ENCODE measurements around the gene RBMS1.

RBMS1 gene

DNA sequence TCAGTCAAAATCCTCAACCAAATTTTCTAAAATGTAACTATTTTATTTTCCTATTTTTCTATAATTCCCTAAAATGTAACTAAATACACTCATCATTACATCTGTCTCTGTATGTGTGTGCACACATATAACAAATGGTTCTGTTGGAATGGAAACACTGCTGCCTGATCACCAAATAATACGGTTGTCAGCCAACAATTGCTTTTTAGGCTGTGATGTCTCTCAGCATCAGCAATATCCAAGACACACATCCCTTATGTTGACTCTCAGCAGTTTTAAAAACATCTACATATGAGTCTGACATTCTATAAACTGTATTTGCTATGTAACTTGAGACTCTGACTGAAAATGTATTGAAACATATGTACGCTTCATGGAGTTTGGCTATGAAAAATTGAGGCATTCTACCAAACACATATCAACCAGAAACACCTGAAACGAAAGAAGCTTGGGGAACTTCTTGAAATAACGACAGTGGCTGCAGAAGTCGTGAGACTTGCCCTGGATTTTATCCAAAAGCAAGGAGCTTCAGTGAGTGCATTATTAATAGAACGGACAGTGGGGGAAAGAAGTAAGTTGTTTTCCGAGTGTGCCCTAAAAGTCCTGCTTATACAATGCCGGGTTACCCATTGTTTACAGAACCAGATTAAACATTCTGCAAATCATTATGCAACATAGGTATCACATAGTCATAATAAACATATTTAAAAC, 183.3 kb downstream of the RBMS1 start:
- Histone ChIP-seq H3K4me3 (replicated peaks; ENCODE audit: insufficient read depth, low read length) (no peak overlapping the region), H3K27ac (replicated peaks) (no peak overlapping the region), H3K27me3 (ENCODE audit: insufficient read depth, poor library complexity, severe bottlenecking) (no peaks in the 10 kb centered on the region)
- TF ChIP-seq SPI1 (IDR thresholded peaks at IDR 0.05; ENCODE audit: borderline replicate concordance, low read depth) = no peak
- TF ChIP-seq GABPA (IDR thresholded peaks at IDR 0.05; ENCODE audit: low read depth) = no peak
- DNase-seq (ENCODE audit: low read depth in 1 of 2, low spot score in 1 of 2) = no peak

DNA sequence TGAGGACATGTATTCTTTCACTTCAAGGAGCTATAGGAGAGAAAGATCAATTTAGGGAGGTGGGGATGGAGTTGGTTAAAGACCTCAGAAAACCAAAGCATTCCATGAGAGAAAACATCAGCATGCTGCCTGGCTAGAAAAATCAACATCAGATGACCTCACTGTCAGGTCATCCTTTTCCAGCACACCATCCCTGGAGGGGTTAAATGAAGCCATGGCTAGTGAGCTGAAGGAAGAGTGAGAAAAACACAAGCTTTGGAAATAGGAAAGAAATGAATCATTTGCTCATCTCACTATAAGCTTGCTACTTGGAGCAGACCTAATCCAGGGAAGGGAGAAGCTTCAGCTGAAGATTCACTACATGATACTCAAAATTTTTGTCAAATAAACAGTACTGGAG, 184.0 kb downstream of the RBMS1 start:
- DNase-seq (ENCODE audit: low read depth in 1 of 2, low spot score in 1 of 2) = no peak
- TF ChIP-seq, protein P1, sequence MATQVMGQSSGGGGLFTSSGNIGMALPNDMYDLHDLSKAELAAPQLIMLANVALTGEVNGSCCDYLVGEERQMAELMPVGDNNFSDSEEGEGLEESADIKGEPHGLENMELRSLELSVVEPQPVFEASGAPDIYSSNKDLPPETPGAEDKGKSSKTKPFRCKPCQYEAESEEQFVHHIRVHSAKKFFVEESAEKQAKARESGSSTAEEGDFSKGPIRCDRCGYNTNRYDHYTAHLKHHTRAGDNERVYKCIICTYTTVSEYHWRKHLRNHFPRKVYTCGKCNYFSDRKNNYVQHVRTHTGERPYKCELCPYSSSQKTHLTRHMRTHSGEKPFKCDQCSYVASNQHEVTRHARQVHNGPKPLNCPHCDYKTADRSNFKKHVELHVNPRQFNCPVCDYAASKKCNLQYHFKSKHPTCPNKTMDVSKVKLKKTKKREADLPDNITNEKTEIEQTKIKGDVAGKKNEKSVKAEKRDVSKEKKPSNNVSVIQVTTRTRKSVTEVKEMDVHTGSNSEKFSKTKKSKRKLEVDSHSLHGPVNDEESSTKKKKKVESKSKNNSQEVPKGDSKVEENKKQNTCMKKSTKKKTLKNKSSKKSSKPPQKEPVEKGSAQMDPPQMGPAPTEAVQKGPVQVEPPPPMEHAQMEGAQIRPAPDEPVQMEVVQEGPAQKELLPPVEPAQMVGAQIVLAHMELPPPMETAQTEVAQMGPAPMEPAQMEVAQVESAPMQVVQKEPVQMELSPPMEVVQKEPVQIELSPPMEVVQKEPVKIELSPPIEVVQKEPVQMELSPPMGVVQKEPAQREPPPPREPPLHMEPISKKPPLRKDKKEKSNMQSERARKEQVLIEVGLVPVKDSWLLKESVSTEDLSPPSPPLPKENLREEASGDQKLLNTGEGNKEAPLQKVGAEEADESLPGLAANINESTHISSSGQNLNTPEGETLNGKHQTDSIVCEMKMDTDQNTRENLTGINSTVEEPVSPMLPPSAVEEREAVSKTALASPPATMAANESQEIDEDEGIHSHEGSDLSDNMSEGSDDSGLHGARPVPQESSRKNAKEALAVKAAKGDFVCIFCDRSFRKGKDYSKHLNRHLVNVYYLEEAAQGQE (IDR thresholded peaks at IDR 0.05; ENCODE audit: insufficient replicate concordance, low read depth) = no peak
- no peak for TF ChIP-seq GABPA (IDR thresholded peaks at IDR 0.05; ENCODE audit: low read depth)
- TF ChIP-seq SPI1 (IDR thresholded peaks at IDR 0.05; ENCODE audit: borderline replicate concordance, low read depth) = no peak
- no peak for TF ChIP-seq POLR2AphosphoS5 (IDR thresholded peaks at IDR 0.05; ENCODE audit: low read depth)
- TF ChIP-seq, protein P2, sequence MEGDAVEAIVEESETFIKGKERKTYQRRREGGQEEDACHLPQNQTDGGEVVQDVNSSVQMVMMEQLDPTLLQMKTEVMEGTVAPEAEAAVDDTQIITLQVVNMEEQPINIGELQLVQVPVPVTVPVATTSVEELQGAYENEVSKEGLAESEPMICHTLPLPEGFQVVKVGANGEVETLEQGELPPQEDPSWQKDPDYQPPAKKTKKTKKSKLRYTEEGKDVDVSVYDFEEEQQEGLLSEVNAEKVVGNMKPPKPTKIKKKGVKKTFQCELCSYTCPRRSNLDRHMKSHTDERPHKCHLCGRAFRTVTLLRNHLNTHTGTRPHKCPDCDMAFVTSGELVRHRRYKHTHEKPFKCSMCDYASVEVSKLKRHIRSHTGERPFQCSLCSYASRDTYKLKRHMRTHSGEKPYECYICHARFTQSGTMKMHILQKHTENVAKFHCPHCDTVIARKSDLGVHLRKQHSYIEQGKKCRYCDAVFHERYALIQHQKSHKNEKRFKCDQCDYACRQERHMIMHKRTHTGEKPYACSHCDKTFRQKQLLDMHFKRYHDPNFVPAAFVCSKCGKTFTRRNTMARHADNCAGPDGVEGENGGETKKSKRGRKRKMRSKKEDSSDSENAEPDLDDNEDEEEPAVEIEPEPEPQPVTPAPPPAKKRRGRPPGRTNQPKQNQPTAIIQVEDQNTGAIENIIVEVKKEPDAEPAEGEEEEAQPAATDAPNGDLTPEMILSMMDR (IDR thresholded peaks at IDR 0.05; ENCODE audit: insufficient read depth, low read length) = no peak
- no peak overlapping the region for H3K4me3 ChIP-seq (replicated peaks; ENCODE audit: insufficient read depth, low read length)
- no peak overlapping the region for H3K27ac ChIP-seq (replicated peaks)
- no peaks in the 10 kb centered on the region for H3K27me3 ChIP-seq (ENCODE audit: insufficient read depth, poor library complexity, severe bottlenecking)

DNA sequence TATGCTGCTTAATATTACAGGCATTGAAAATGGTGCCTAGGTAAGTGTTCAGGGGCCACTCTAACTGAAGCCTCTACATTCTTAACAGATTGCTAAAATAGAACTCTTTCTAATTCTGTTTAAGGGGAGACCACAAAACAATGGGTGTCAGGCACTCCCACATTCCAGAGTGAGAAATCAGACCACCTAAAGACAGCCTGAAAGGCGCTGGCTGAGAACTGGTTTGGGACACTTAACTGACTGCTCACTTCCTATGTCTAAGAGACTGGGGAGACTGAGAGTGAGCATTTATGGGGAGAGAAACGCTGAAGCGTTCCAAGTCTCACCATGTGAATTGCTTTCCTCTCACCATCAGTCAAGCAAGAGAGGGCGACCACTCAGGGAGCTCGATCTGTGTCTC, 184.7 kb downstream of the RBMS1 start:
- H3K27ac ChIP-seq (replicated peaks) = no peak overlapping the region

More for the DNA sequence above, 184.7 kb downstream of the RBMS1 start:
- no peak overlapping the region for H3K4me3 ChIP-seq (replicated peaks; ENCODE audit: insufficient read depth, low read length)
- TF ChIP-seq GABPA (IDR thresholded peaks at IDR 0.05; ENCODE audit: low read depth) (no peak), POLR2AphosphoS5 (IDR thresholded peaks at IDR 0.05; ENCODE audit: low read depth) (no peak), SPI1 (IDR thresholded peaks at IDR 0.05; ENCODE audit: borderline replicate concordance, low read depth) (no peak)
- TF ChIP-seq, protein P2 (IDR thresholded peaks at IDR 0.05; ENCODE audit: insufficient read depth, low read length) = no peak
- TF ChIP-seq, protein P1 (IDR thresholded peaks at IDR 0.05; ENCODE audit: insufficient replicate concordance, low read depth) = no peak
- no peak for DNase-seq (ENCODE audit: low read depth in 1 of 2, low spot score in 1 of 2)
- no peaks in the 10 kb centered on the region for H3K27me3 ChIP-seq (ENCODE audit: insufficient read depth, poor library complexity, severe bottlenecking)

Measured in HL-60 (cell line).